ENCODE data around the gene GRID1.
A peak's percentile ranks its signal among the peaks of the same experiment; 100 is the strongest.

DNA sequence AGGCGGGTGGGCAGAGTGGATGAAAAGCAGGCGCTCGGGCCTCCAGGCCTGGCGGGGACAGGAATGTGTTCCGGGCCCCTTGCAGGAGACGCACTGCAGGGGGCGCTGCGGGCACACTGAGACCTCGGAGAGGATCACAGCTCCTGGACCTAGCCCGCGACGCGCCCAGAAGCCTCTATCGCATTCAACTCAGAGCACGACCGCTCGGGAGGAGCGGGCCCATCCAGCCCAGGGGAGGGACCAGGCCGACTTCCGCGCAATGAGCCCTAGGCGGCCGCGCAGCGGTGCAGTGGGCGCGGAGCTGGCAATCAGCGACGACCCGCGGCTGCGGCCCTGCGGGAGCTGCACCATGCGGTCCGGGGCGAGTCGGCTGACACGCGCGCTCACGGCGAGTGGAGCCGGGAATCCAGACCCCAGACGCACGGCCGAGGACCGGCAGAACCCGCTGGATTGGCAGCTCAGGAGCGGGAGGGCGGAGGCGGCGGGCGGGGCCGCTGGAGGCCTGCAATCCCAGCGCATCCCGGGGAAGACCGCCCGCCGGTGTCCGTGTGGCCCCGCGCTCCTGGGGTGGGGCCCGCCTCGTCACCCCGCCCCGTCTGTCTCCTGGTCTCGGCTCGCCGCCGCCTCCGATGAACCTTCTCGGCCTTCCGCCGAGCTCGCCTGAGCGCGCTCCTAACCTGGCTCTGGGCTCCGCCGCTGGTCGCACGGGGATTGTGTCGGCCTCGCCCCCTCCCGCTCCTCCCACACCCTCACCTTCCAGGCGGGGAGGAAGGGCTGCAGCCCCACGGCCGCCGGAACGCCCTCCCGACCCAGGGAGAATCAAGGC lies 33.5 kb upstream of the GRID1 start:
- TF ChIP-seq POLR2AphosphoS5 (IDR thresholded peaks at IDR 0.05): peak; percentile 4 to 60 (median 49)
- TF ChIP-seq, protein P1, sequence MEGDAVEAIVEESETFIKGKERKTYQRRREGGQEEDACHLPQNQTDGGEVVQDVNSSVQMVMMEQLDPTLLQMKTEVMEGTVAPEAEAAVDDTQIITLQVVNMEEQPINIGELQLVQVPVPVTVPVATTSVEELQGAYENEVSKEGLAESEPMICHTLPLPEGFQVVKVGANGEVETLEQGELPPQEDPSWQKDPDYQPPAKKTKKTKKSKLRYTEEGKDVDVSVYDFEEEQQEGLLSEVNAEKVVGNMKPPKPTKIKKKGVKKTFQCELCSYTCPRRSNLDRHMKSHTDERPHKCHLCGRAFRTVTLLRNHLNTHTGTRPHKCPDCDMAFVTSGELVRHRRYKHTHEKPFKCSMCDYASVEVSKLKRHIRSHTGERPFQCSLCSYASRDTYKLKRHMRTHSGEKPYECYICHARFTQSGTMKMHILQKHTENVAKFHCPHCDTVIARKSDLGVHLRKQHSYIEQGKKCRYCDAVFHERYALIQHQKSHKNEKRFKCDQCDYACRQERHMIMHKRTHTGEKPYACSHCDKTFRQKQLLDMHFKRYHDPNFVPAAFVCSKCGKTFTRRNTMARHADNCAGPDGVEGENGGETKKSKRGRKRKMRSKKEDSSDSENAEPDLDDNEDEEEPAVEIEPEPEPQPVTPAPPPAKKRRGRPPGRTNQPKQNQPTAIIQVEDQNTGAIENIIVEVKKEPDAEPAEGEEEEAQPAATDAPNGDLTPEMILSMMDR (IDR thresholded peaks at IDR 0.05): peak; percentile 90 to 95 (median 93)
- peak; percentile 7 for TF ChIP-seq POLR2A (IDR thresholded peaks at IDR 0.05)
